8988T (cell line): Measurements from ENCODE around the gene LOXHD1.

Experiments
- DNase-seq: peaks from one replicate; pipeline ENCODE4 v3.0.0; 2011

The LOXHD1 gene

GRCh38 chr18:46625069-46625468, 32.0 kb downstream of the LOXHD1 start:
- no peak for DNase-seq

- no peak for DNase-seq
Measured at GRCh38 chr18:46624127-46624526, 32.9 kb downstream of the LOXHD1 start.

GRCh38 chr18:46623541-46623940, 33.5 kb downstream of the LOXHD1 start:
- DNase-seq: no peak

- no peak for DNase-seq
Measured at GRCh38 chr18:46622999-46623398, 34.0 kb downstream of the LOXHD1 start.

GRCh38 chr18:46622451-46622850, 34.6 kb downstream of the LOXHD1 start:
- no peak for DNase-seq

GRCh38 chr18:46621871-46622270, 35.1 kb downstream of the LOXHD1 start:
- DNase-seq: no peak

GRCh38 chr18:46621111-46621766, 35.8 kb downstream of the LOXHD1 start:
- DNase-seq: no peak

- DNase-seq: no peak
Measured at GRCh38 chr18:46619559-46619958, 37.5 kb downstream of the LOXHD1 start.

GRCh38 chr18:46615720-46616119, 41.3 kb downstream of the LOXHD1 start:
- DNase-seq: no peak

GRCh38 chr18:46609048-46609447, 48.0 kb downstream of the LOXHD1 start:
- DNase-seq: no peak

- DNase-seq: no peak
Measured at GRCh38 chr18:46607926-46608325, 49.1 kb downstream of the LOXHD1 start.

- DNase-seq: no peak
Measured at GRCh38 chr18:46601141-46601805, 55.7 kb downstream of the LOXHD1 start.

- DNase-seq: no peak
Measured at GRCh38 chr18:46596119-46596518, 60.9 kb downstream of the LOXHD1 start.

GRCh38 chr18:46591783-46592391, 65.1 kb downstream of the LOXHD1 start:
- DNase-seq: no peak

GRCh38 chr18:46590103-46590502, 66.9 kb downstream of the LOXHD1 start:
- DNase-seq: no peak

GRCh38 chr18:46588971-46589660, 67.9 kb downstream of the LOXHD1 start:
- no peak for DNase-seq

GRCh38 chr18:46587600-46587999, 69.4 kb downstream of the LOXHD1 start:
- no peak for DNase-seq

GRCh38 chr18:46583711-46584110, 73.3 kb downstream of the LOXHD1 start:
- DNase-seq: no peak

GRCh38 chr18:46581648-46582047, 75.4 kb downstream of the LOXHD1 start:
- no peak for DNase-seq

GRCh38 chr18:46578987-46579386, 78.0 kb downstream of the LOXHD1 start:
- DNase-seq: no peak

- no peak for DNase-seq
Measured at GRCh38 chr18:46577546-46577945, 79.5 kb downstream of the LOXHD1 start.

- no peak for DNase-seq
Measured at GRCh38 chr18:46575851-46576250, 81.2 kb downstream of the LOXHD1 start.

- DNase-seq: no peak
Measured at GRCh38 chr18:46574743-46575115, 82.3 kb downstream of the LOXHD1 start.
